LNCAP (cell line): ENCODE data around the gene THAP10.

Source experiments
- CTCF ChIP-seq: fragments of 450-650 bp; IDR thresholded peaks from 2 replicates; pipeline ENCODE4 v1.5.1; 2017; ENCODE audit warnings: mild to moderate bottlenecking

The THAP10 gene

GRCh38 chr15:70853973-70854665 lies 38.1 kb downstream of the THAP10 start, which contains the start of gene LARP6:
LARP6 (minus strand) TSS chr15:70854157; CDS start chr15:70854088, 69 bp downstream.
- no peak for TF ChIP-seq CTCF

- TF ChIP-seq CTCF, result no peak
These were observed 38.8 kb downstream of the THAP10 start for GRCh38 chr15:70853318-70853972.

GRCh38 chr15:70852501-70853317 lies 39.5 kb downstream of the THAP10 start:
- TF ChIP-seq CTCF, result no peak

GRCh38 chr15:70851889-70852288 lies 40.3 kb downstream of the THAP10 start:
- no peak for TF ChIP-seq CTCF

GRCh38 chr15:70845602-70846360 lies 46.5 kb downstream of the THAP10 start:
- TF ChIP-seq CTCF, result no peak

GRCh38 chr15:70837476-70837875 lies 54.8 kb downstream of the THAP10 start:
- TF ChIP-seq CTCF, result no peak

GRCh38 chr15:70835841-70836240 lies 56.4 kb downstream of the THAP10 start:
- TF ChIP-seq CTCF, result no peak
